HEK293 (cell line): ENCODE measurements around the gene CCDC116.
A peak's percentile ranks its signal among the peaks of the same experiment; 100 is the strongest.

ENCODE experiments used
- FEZF1 ChIP-seq: fragments of 450-650 bp; formaldehyde crosslinking; IDR thresholded peaks from 2 replicates; pipeline ENCODE4 v1.5.1; 2016; ENCODE audit warnings: missing biosample characterization, missing genetic modification characterization
- HOXD13 ChIP-seq: sonication (generic); formaldehyde crosslinking; IDR thresholded peaks from 2 replicates; pipeline ENCODE4 v1.8.0; 2022; ENCODE audit warnings: missing genetic modification reagents, borderline replicate concordance
- KLF17 ChIP-seq: fragments of 450-650 bp; formaldehyde crosslinking; IDR thresholded peaks from 2 replicates; pipeline ENCODE4 v1.5.1; 2016; ENCODE audit warnings: missing biosample characterization, missing genetic modification characterization
- MYNN ChIP-seq: fragments of 450-650 bp; formaldehyde crosslinking; IDR thresholded peaks from 2 replicates; pipeline ENCODE4 v1.5.1; 2016; ENCODE audit warnings: missing biosample characterization, missing genetic modification characterization, borderline replicate concordance
- MZF1 ChIP-seq: fragments of 450-650 bp; formaldehyde crosslinking; IDR thresholded peaks from 2 replicates; pipeline ENCODE4 v1.5.1; 2017; ENCODE audit warnings: missing biosample characterization, missing genetic modification characterization, borderline replicate concordance
- PATZ1 ChIP-seq: fragments of 450-650 bp; formaldehyde crosslinking; IDR thresholded peaks from 2 replicates; pipeline ENCODE4 v1.5.1; 2016; ENCODE audit warnings: missing biosample characterization, missing genetic modification characterization
- PRDM6 ChIP-seq: fragments of 450-650 bp; formaldehyde crosslinking; IDR thresholded peaks from 2 replicates; pipeline ENCODE4 v1.5.1; 2017; ENCODE audit warnings: missing biosample characterization, missing genetic modification characterization
- ZBTB17 ChIP-seq: fragments of 450-650 bp; formaldehyde crosslinking; IDR thresholded peaks from 2 replicates; pipeline ENCODE4 v1.5.1; 2016; ENCODE audit warnings: missing biosample characterization, missing genetic modification characterization
- ZBTB20 ChIP-seq: fragments of 450-650 bp; formaldehyde crosslinking; IDR thresholded peaks from 2 replicates; pipeline ENCODE4 v1.5.1; 2016; ENCODE audit warnings: missing biosample characterization, missing genetic modification characterization
- ZBTB44 ChIP-seq: fragments of 450-650 bp; IDR thresholded peaks from 2 replicates; pipeline ENCODE4 v1.5.1; 2018; ENCODE audit warnings: missing biosample characterization, mild to moderate bottlenecking, missing genetic modification characterization
- ZBTB6 ChIP-seq: fragments of 450-650 bp; formaldehyde crosslinking; IDR thresholded peaks from 2 replicates; pipeline ENCODE4 v1.5.1; 2017; ENCODE audit warnings: missing biosample characterization, missing genetic modification characterization
- ZFP3 ChIP-seq: fragments of 450-650 bp; formaldehyde crosslinking; IDR thresholded peaks from 2 replicates; pipeline ENCODE4 v1.5.1; 2016; ENCODE audit warnings: low read depth, missing biosample characterization, missing genetic modification characterization
- ZIC2 ChIP-seq: fragments of 450-650 bp; formaldehyde crosslinking; IDR thresholded peaks from 2 replicates; pipeline ENCODE4 v1.5.1; 2016; ENCODE audit warnings: missing biosample characterization, missing genetic modification characterization
- ZNF2 ChIP-seq: fragments of 450-650 bp; formaldehyde crosslinking; IDR thresholded peaks from 2 replicates; pipeline ENCODE4 v1.5.1; 2016; ENCODE audit warnings: missing biosample characterization, missing genetic modification characterization
- ZNF274 ChIP-seq, 2 experiments: fragments of 200-500 bp in 1 of 2; fragments of 450-650 bp in 1 of 2; sonication (Bioruptor generic) in 1 of 2; formaldehyde crosslinking in 1 of 2; IDR thresholded peaks; 2 replicates each; pipeline versions ENCODE4 v1.5.1 to v1.6.1; 2014 to 2016; ENCODE audit warnings: borderline replicate concordance in 1 of 2, inconsistent platforms in 1 of 2, low read length in 1 of 2, missing biosample characterization in 1 of 2, missing genetic modification characterization in 1 of 2
- ZNF350 ChIP-seq: fragments of 450-650 bp; formaldehyde crosslinking; IDR thresholded peaks from 2 replicates; pipeline ENCODE4 v1.5.0; 2017; ENCODE audit warnings: missing biosample characterization, mild to moderate bottlenecking, missing genetic modification characterization
- ZNF362 ChIP-seq: fragments of 450-650 bp; formaldehyde crosslinking; IDR thresholded peaks from 2 replicates; pipeline ENCODE4 v1.5.1; 2016; ENCODE audit warnings: missing biosample characterization, missing genetic modification characterization
- ZNF37A ChIP-seq: fragments of 450-650 bp; IDR thresholded peaks from 2 replicates; pipeline ENCODE4 v1.5.1; 2018; ENCODE audit warnings: missing biosample characterization, missing genetic modification characterization
- ZNF521 ChIP-seq: fragments of 450-650 bp; formaldehyde crosslinking; IDR thresholded peaks from 2 replicates; pipeline ENCODE4 v1.5.1; 2017; ENCODE audit warnings: missing biosample characterization, mild to moderate bottlenecking, missing genetic modification characterization
- ZNF530 ChIP-seq: fragments of 450-650 bp; formaldehyde crosslinking; IDR thresholded peaks from 2 replicates; pipeline ENCODE4 v1.5.1; 2016; ENCODE audit warnings: low read depth, missing biosample characterization, missing genetic modification characterization
- ZNF560 ChIP-seq: fragments of 450-650 bp; formaldehyde crosslinking; IDR thresholded peaks from 2 replicates; pipeline ENCODE4 v1.5.1; 2017; ENCODE audit warnings: missing biosample characterization, missing genetic modification characterization, borderline replicate concordance
- ZNF561 ChIP-seq: fragments of 450-650 bp; IDR thresholded peaks from 2 replicates; pipeline ENCODE4 v1.5.1; 2018; ENCODE audit warnings: missing biosample characterization, missing genetic modification characterization, borderline replicate concordance
- ZNF585B ChIP-seq: fragments of 450-650 bp; formaldehyde crosslinking; IDR thresholded peaks from 2 replicates; pipeline ENCODE4 v1.5.1; 2016; ENCODE audit warnings: missing biosample characterization, missing genetic modification characterization
- ZNF596 ChIP-seq: fragments of 450-650 bp; IDR thresholded peaks from 2 replicates; pipeline ENCODE4 v1.5.0; 2018; ENCODE audit warnings: missing biosample characterization, mild to moderate bottlenecking, missing genetic modification characterization, moderate library complexity
- ZNF621 ChIP-seq: fragments of 450-650 bp; formaldehyde crosslinking; IDR thresholded peaks from 2 replicates; pipeline ENCODE4 v1.5.1; 2017; ENCODE audit warnings: missing biosample characterization, missing genetic modification characterization
- ZNF639 ChIP-seq: fragments of 450-650 bp; formaldehyde crosslinking; IDR thresholded peaks from 2 replicates; pipeline ENCODE4 v1.5.1; 2016; ENCODE audit warnings: missing biosample characterization, missing genetic modification characterization
- ZNF76 ChIP-seq: fragments of 450-650 bp; formaldehyde crosslinking; IDR thresholded peaks from 2 replicates; pipeline ENCODE4; 2016; ENCODE audit warnings: low read depth, missing biosample characterization, missing genetic modification characterization, borderline replicate concordance
- ZNF792 ChIP-seq: fragments of 450-650 bp; formaldehyde crosslinking; IDR thresholded peaks from 2 replicates; pipeline ENCODE4 v1.5.1; 2016; ENCODE audit warnings: missing biosample characterization, missing genetic modification characterization
- ZXDB ChIP-seq: fragments of 450-650 bp; formaldehyde crosslinking; IDR thresholded peaks from 2 replicates; pipeline ENCODE4 v1.5.1; 2016; ENCODE audit warnings: missing biosample characterization, missing genetic modification characterization

The CCDC116 gene

GRCh38 chr22:21657360-21658032, 24.9 kb downstream of the CCDC116 start (continued):
- TF ChIP-seq ZNF639 (tag by site-specific recombination) (no peak), ZNF76 (tag by site-specific recombination) (peak; percentile 37; the same call in 1 of the 2 replicates), PRDM6 (tag by site-specific recombination) (no peak), FEZF1 (tag by site-specific recombination) (no peak), ZXDB (tag by site-specific recombination) (peak; percentile 79), ZNF596 (tag by site-specific recombination) (0 out of 2 replicates have a peak, but pooled peaks have one; percentile 41), KLF17 (tag by site-specific recombination) (no peak; the same call in 1 of the 2 replicates), ZBTB6 (tag by site-specific recombination) (no peak; the same call in 1 of the 2 replicates), ZNF585B (tag by site-specific recombination) (0 out of 2 replicates have a peak, but pooled peaks have one; percentile 8), ZNF561 (tag by site-specific recombination) (peak; percentile 85; the same call in 1 of the 2 replicates), ZNF530 (tag by site-specific recombination) (no peak), ZNF560 (tag by site-specific recombination) (no peak), ZFP3 (no peak), ZNF2 (no peak), MZF1 (tag by site-specific recombination) (no peak), ZIC2 (tag by site-specific recombination) (peak; percentile 44; the same call in 1 of the 2 replicates), ZNF350 (tag by site-specific recombination) (no peak), ZBTB20 (tag by site-specific recombination) (peak; percentile 36; the same call in 1 of the 2 replicates), ZBTB44 (tag by site-specific recombination) (no peak), PATZ1 (tag by site-specific recombination) (peak; percentile 44; the same call in 1 of the 2 replicates), ZNF521 (tag by site-specific recombination) (no peak), ZNF362 (tag by site-specific recombination) (no peak), HOXD13 (CRISPR knock-in tag) (no peak), ZNF621 (tag by site-specific recombination) (no peak), MYNN (no peak), ZNF37A (no peak), ZNF792 (tag by site-specific recombination) (no peak), ZBTB17 (tag by site-specific recombination) (peak; percentile 94), ZNF274 (IDR thresholded peaks at IDR 0.05; ENCODE audit: low read length) (no peak), ZNF274 (tag by site-specific recombination; IDR thresholded peaks at IDR 0.05; ENCODE audit: borderline replicate concordance) (no peak)
